SH-SY5Y (cell line): ENCODE results near the gene EPB41L1.

Experiments used
- GATA2 ChIP-seq: IDR thresholded peaks from 2 replicates; pipeline ENCODE4 v1.6.1; 2011; ENCODE audit warnings: mild to moderate bottlenecking, low read depth, low read length
- GATA3 ChIP-seq: IDR thresholded peaks from 2 replicates; pipeline ENCODE4 v1.6.1; 2011; ENCODE audit warnings: low read depth, mild to moderate bottlenecking, low read length, moderate library complexity

GRCh38 chr20:36275011-36275410 is 120.5 kb downstream of the EPB41L1 start:
- TF ChIP-seq GATA3 (no peak), GATA2 (no peak)
